Daoy (cell line): ENCODE measurements around the gene PTPN7. TPM values are rescaled to one million over a fixed set of nuclear protein-coding genes. Genes with fewer than 3 reads are reported as not detected.
"Not testable (repeated sequence)": the region's sequence is repeated elsewhere in the genome, so short reads cannot be mapped to it uniquely, and the experiment has no call there.

Source experiments
- DNase-seq: peaks from one replicate; pipeline ENCODE4 v3.0.0-alpha.2; 2015; ENCODE audit warnings: low read depth
- total RNA-seq: library from RNA; depleted of rRNA; stranded (reverse); fragments of >200 nt; shearing (Covaris generic); gene quantifications from 2 replicates; pipeline ENCODE4 v1.2.3, GENCODE V29; 2014

Gene PTPN7
- total RNA-seq, 1 experiment from 2014 or later, result 1.5 TPM

GRCh38 chr1:202189918-202190715, 29.7 kb upstream of the PTPN7 start:
- DNase-seq, result peak; percentile 46

GRCh38 chr1:202189001-202189790, 28.8 kb upstream of the PTPN7 start:
- peak; percentile 71 for DNase-seq

- no peak for DNase-seq
Measured at GRCh38 chr1:202187697-202188407, 27.4 kb upstream of the PTPN7 start.

GRCh38 chr1:202187041-202187671, 26.8 kb upstream of the PTPN7 start:
- no peak for DNase-seq

- no peak for DNase-seq
Measured at GRCh38 chr1:202186327-202186726, 25.9 kb upstream of the PTPN7 start.

GRCh38 chr1:202184750-202185460, 24.5 kb upstream of the PTPN7 start:
- DNase-seq, result peak; percentile 91

GRCh38 chr1:202182040-202182877, 21.9 kb upstream of the PTPN7 start:
- DNase-seq, result no peak

- no peak for DNase-seq
Measured at GRCh38 chr1:202181586-202181985, 21.2 kb upstream of the PTPN7 start.

- not testable (repeated sequence) for DNase-seq
Measured at GRCh38 chr1:202180751-202181139, 20.3 kb upstream of the PTPN7 start.

- no peak for DNase-seq
Measured at GRCh38 chr1:202179828-202180750, 19.7 kb upstream of the PTPN7 start.

- no peak for DNase-seq
Measured at GRCh38 chr1:202176949-202177927, 16.8 kb upstream of the PTPN7 start.

- no peak for DNase-seq
Measured at GRCh38 chr1:202173993-202174392, 13.6 kb upstream of the PTPN7 start.

GRCh38 chr1:202172015-202172355, 11.6 kb upstream of the PTPN7 start:
- DNase-seq, result no peak

- DNase-seq, result no peak
Measured at GRCh38 chr1:202171292-202172014, 11.1 kb upstream of the PTPN7 start.

- DNase-seq, result no peak
Measured at GRCh38 chr1:202170726-202171125, 10.3 kb upstream of the PTPN7 start.

GRCh38 chr1:202168861-202169260, 8.5 kb upstream of the PTPN7 start:
- DNase-seq, result no peak

- DNase-seq, result no peak
Measured at GRCh38 chr1:202167708-202168415, 7.5 kb upstream of the PTPN7 start.
